ENCODE results near the gene CDH13. TPM values are rescaled to one million over a fixed set of nuclear protein-coding genes. Genes with fewer than 3 reads are reported as not detected.

The CDH13 gene
- total RNA-seq, 1 donor from 2014 or later, result 25.7 TPM

- FAIRE-seq (no peak), DNase-seq (ENCODE audit: low spot score in 2 of 2) (no peak)
These were observed 440.1 kb downstream of the CDH13 start for GRCh38 chr16:83066881-83067280.

DNA sequence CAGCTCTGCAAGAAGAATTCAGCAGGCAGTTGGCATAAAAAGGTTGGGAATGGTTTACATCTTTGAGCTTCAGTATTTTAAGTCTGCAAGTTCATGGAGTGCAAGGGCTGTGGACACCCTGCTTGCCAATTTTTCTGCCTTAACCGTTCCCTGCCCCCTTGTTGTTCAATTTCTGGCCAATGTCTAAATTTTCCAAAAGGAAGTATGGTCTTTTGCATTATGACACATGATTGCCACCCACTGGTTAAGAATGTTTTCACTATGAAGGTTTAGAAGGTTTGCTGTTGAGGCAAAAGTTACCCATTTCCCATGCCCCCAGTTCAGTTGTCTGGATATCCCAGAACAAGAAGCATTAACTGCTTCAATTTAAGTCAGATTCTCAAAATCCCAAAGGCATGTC is 441.9 kb downstream of the CDH13 start:
- DNase-seq (ENCODE audit: low spot score in 2 of 2) (no peak), FAIRE-seq (no peak)

DNA sequence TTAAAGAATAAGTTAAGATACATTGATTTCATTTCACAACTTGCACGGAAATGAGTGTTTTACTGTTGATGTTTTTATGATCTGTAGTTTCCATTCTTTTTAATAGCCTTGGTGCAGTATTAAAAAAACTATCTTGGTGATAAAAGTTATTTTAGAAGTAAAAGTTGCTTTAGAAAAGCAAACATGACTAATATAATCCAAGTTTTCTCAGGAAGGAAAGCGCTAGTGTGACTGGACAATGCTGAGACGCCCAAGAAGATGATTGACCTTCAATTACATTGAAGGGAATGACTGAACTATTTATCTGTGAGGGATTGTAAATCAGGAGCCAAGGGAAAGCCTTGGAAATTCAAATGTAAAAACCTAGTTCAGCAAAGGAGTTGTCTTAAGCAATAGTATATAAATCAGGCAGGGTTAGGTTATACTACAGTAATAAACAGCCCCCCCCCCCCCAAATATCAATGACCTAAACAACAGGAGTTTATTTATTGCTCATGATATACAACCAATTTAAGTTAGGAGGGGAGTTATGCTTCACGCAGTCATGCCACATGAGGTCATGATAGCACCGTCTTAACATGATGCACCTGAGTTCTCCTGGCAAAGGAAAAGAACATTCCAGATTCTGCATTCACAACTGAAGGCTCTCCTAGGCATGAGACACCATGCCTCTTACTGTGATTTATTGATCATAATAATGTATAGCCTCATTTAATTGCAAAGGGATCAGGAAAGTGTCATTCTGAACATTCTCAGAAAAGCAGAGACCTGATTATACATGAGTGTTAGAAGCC is 443.8 kb downstream of the CDH13 start:
- DNase-seq (ENCODE audit: low spot score in 2 of 2), result no peak
- FAIRE-seq, result no peak

- DNase-seq (ENCODE audit: low spot score in 2 of 2), result no peak
- FAIRE-seq, result no peak
These were observed 449.2 kb downstream of the CDH13 start for GRCh38 chr16:83075956-83076355.

DNA sequence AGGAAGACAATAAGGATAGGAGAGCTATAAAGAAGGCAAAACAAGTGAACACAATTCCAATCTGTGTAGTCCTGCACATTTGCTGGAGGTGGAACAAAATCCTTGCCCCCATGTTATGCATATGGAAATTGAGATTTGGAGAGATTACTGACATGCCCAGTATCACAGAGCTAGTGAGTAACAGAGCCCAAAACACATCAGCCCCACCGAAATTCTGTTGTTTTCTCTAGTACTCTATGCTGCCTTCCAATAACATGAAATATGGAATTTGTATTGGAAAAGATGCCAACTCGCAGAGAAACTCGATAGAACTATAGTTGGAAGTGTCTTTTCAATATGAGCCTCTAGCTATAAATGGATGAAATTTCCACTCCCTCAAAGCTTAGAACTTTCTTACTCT is 456.6 kb downstream of the CDH13 start:
- DNase-seq (ENCODE audit: low spot score in 2 of 2) (no peak), FAIRE-seq (no peak)

GRCh38 chr16:83085660-83086059 is 458.9 kb downstream of the CDH13 start:
- DNase-seq (ENCODE audit: low spot score in 2 of 2), result no peak
- no peak for FAIRE-seq

GRCh38 chr16:83095941-83096692 is 469.3 kb downstream of the CDH13 start:
- DNase-seq (ENCODE audit: low spot score in 2 of 2), result no peak
- FAIRE-seq, result no peak

- FAIRE-seq, result no peak
These were observed 471.8 kb downstream of the CDH13 start for GRCh38 chr16:83098536-83098935.

GRCh38 chr16:83100679-83101078 is 473.9 kb downstream of the CDH13 start:
- DNase-seq (ENCODE audit: low spot score in 2 of 2) (no peak), FAIRE-seq (no peak)

More at GRCh38 chr16:83098536-83098935, 471.8 kb downstream of the CDH13 start:
- DNase-seq (ENCODE audit: low spot score in 2 of 2), result no peak

DNA sequence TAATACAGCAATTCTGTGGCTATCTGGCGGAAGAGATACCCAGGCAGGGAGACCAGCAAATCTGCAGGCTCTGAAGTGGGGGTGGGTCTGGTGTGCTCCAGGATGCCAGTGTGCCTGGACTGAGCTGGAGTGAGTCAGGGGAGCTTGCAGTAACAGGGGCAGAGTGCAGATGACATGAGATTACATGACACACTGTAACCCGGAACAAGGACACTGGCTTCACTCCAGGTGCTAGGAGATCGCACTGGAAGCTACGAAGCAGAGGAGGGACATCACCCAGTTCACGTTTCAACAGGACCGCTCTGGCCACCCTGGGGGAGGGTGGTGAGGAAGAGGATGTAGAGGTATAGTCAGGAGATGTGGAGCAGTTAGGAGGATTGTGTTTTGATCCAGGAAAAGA is 475.6 kb downstream of the CDH13 start:
- DNase-seq (ENCODE audit: low spot score in 2 of 2) (no peak), FAIRE-seq (no peak)

GRCh38 chr16:83105279-83106077 is 478.7 kb downstream of the CDH13 start:
- no peak for DNase-seq (ENCODE audit: low spot score in 2 of 2)
- no peak for FAIRE-seq

DNA sequence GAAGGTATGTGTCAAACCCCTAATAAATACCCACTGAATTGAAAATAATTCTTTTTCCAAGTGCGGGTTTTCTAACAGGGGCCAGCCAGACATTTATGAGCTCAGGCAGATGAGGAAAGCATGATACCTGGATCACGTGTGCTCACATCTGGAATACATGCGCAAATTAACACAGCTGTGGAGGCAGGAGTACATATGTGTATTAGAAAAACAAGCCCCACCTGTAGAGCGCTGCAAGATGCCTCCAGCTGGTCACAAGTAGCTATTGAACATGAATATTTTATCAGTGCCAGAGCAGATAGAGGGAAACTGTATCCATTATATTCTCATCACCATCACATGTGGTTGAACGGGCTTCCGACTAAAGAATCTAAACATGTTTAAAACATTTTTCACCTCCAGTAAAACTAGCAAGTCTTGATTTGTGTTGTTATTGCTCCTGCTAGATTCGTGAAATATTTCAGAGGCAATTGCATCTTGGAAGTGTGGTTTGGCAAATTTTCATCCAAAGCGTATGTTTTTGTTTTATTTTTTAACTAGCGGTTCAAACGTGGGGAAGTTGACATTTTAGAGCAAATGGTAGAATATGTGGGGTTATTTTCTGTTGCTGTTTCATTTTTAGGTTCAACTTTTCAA is 482.8 kb downstream of the CDH13 start:
- DNase-seq (ENCODE audit: low spot score in 2 of 2) (no peak), FAIRE-seq (no peak)

DNA sequence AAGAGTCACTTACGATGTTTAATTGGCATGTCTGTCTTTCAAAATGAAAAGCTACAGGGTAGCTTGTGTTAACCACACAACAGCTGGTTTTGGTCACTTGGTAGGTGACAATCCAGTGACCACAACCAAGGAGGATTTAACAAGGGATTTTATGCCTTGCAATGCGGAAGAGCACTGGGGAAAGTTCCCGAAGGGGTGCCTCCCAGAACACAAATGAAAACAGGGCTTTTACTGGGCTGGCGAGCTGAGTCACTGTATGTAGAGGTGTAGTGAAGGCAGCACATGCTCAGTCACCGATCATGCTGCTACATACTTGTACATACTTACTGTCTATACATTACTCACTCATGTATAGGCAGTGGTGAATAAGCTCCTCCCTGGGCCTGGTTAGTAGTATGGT is 483.5 kb downstream of the CDH13 start:
- DNase-seq (ENCODE audit: low spot score in 2 of 2), result no peak
- FAIRE-seq, result no peak

GRCh38 chr16:83113317-83113716 is 486.5 kb downstream of the CDH13 start:
- FAIRE-seq, result peak; percentile 43
- DNase-seq (ENCODE audit: low spot score in 2 of 2), result peak; percentile 27 to 29

DNA sequence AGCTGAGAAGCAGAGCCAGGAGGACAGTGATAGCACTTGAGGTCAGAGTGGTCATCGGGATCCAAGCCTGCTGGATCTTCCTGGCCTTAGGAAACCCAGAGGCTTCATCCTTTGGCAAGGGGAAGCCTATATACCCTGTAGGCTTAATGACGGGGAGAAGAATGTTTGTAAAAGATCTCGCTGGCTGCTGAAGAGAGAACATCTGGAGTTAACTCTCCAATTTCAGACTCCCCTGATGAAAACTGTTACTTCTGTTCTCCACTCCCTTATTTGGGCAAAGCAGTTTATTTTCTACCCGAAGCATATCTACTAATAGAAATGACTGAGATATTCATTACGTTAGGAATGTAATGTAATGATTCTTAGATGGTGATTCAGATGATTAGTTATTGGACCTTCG is 487.0 kb downstream of the CDH13 start:
- no peak for FAIRE-seq
- DNase-seq (ENCODE audit: low spot score in 2 of 2), result no peak

- FAIRE-seq (no peak), DNase-seq (ENCODE audit: low spot score in 2 of 2) (no peak)
These were observed 488.9 kb downstream of the CDH13 start for GRCh38 chr16:83115491-83116232.

DNA sequence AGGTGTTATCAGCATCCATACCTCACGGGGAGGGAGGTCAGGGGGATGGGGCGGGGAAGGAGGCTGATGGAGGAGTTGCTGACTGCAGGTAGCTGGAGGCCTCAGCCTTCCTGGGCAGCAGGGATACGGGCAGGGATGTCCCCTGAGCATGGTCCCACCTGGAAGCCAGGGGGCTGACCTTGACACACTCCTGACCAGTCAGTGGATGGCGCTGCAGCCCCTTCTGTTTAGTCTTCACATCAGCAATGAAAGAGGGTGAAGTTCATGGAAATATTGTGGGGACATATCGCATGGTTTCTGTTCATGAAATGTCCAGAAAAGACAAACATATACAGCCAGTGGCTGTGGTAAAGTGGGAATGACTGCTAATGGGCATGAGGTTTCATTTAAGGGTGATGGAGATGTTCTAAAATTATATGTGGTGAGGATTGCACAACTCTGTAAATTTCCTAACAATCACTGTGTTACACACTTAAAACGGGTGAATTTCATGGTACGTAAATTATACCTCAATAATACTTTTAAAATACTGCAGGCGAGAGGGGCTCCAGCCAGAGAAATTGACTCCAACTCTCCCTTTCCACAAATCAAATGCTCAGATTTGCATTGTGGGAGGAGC is 489.6 kb downstream of the CDH13 start:
- no peak for DNase-seq (ENCODE audit: low spot score in 2 of 2)
- no peak for FAIRE-seq

- DNase-seq (ENCODE audit: low spot score in 2 of 2), result no peak
- FAIRE-seq, result no peak
These were observed 491.0 kb downstream of the CDH13 start for GRCh38 chr16:83117810-83118209.

- no peak for FAIRE-seq
These were observed 491.6 kb downstream of the CDH13 start for GRCh38 chr16:83118365-83118764.

More at GRCh38 chr16:83118365-83118764, 491.6 kb downstream of the CDH13 start:
- no peak for DNase-seq (ENCODE audit: low spot score in 2 of 2)
